HUES64 (cell line): ENCODE data around the gene BZW2. TPM values are rescaled to one million over a fixed set of nuclear protein-coding genes. Genes with fewer than 3 reads are reported as not detected.
A peak's percentile ranks its signal among the peaks of the same experiment; 100 is the strongest.

ENCODE experiments used
- H3K27ac ChIP-seq: 2 replicates; pipeline ENCODE4 v1.7.0; 2013; ENCODE audit warnings: low read depth, low read length, inconsistent platforms
- H3K27me3 ChIP-seq: 2 replicates; pipeline ENCODE4 v1.6.1; 2013; ENCODE audit warnings: mild to moderate bottlenecking, low read length; ENCODE audit not compliant: insufficient read depth
- H3K36me3 ChIP-seq: 2 replicates; pipeline ENCODE4 v1.6.1; 2013; ENCODE audit warnings: mild to moderate bottlenecking, low read length; ENCODE audit not compliant: insufficient read depth
- H3K4me1 ChIP-seq: 2 replicates; pipeline ENCODE4 v1.6.1; 2013; ENCODE audit warnings: mild to moderate bottlenecking, low read length, moderate library complexity; ENCODE audit not compliant: insufficient read depth
- H3K4me3 ChIP-seq: 2 replicates; pipeline ENCODE4 v1.5.1; 2013; ENCODE audit warnings: mild to moderate bottlenecking, low read length, moderate library complexity
- H3K9ac ChIP-seq: 2 replicates; pipeline ENCODE4 v1.6.1; 2013; ENCODE audit warnings: mild to moderate bottlenecking, low read depth, low read length
- H3K9me3 ChIP-seq: 2 replicates; pipeline ENCODE4 v1.6.1; 2013; ENCODE audit warnings: low read depth, low read length; ENCODE audit not compliant: insufficient read depth
- WGBS: fragments of 150-250, 120-280 bp; methylation state at CpG from one replicate; pipeline ENCODE4 v1.1.7; 2013; ENCODE audit warnings: missing lambda C conversion rate; 5-methylcytosine and 5-hydroxymethylcytosine counted together
- polyA plus RNA-seq, 2 experiments: library from polyadenylated mRNA; stranded (reverse); fragments of 50-300 nt; gene quantifications; one replicate each; pipeline ENCODE4 v1.2.3, GENCODE V29; 2013

BZW2 gene
- polyA plus RNA-seq (2013, experiment 1 of 2): 117 TPM
- 123 TPM for polyA plus RNA-seq (2013, experiment 2 of 2)

- H3K27me3 ChIP-seq: peaks cover 5% of the 10 kb centered on the region
- H3K4me1 ChIP-seq: peaks cover 26% of the 10 kb centered on the region
- no peaks in the 10 kb centered on the region for H3K9me3 ChIP-seq
- peak within 1 kb of the TSS; percentile 81 for H3K4me3 ChIP-seq
- H3K9ac ChIP-seq: peak within 1 kb of the TSS; percentile 98
- peak within 1 kb of the TSS; percentile 95 for H3K27ac ChIP-seq
- under 1% methylated on average over 73 of the region's 73 CpGs for WGBS
- H3K36me3 ChIP-seq: no peaks in the 10 kb centered on the region
Measured at GRCh38 chr7:16645593-16646471, at the start of gene BZW2, which contains the start of gene ANKMY2. Gene BZW2, plus strand, starts transcription at chr7:16646181. Its CDS starts 19,263 bp downstream, at chr7:16665444. Gene ANKMY2, minus strand, starts transcription at chr7:16645754. Its CDS starts 181 bp downstream, at chr7:16645573.

GRCh38 chr7:16598015-16598414 lies 48.0 kb upstream of the BZW2 start:
- no peaks in the 10 kb centered on the region for H3K27me3 ChIP-seq
- peaks cover 8% of the 10 kb centered on the region for H3K4me1 ChIP-seq
- H3K4me3 ChIP-seq: no peak overlapping the region
- no peak overlapping the region for H3K27ac ChIP-seq
- WGBS: 63% methylated on average over 4 of the region's 4 CpGs
- peaks cover 22% of the 10 kb centered on the region for H3K36me3 ChIP-seq
- no peaks in the 10 kb centered on the region for H3K9me3 ChIP-seq
- H3K9ac ChIP-seq: no peak overlapping the region

GRCh38 chr7:16599860-16600259 lies 46.1 kb upstream of the BZW2 start:
- H3K9me3 ChIP-seq: no peaks in the 10 kb centered on the region
- no peak overlapping the region for H3K27ac ChIP-seq
- H3K4me1 ChIP-seq: peaks cover 8% of the 10 kb centered on the region
- H3K9ac ChIP-seq: no peak overlapping the region
- peaks cover 30% of the 10 kb centered on the region for H3K36me3 ChIP-seq
- H3K27me3 ChIP-seq: no peaks in the 10 kb centered on the region
- WGBS: 93% methylated on average over 7 of the region's 7 CpGs
- no peak overlapping the region for H3K4me3 ChIP-seq

DNA sequence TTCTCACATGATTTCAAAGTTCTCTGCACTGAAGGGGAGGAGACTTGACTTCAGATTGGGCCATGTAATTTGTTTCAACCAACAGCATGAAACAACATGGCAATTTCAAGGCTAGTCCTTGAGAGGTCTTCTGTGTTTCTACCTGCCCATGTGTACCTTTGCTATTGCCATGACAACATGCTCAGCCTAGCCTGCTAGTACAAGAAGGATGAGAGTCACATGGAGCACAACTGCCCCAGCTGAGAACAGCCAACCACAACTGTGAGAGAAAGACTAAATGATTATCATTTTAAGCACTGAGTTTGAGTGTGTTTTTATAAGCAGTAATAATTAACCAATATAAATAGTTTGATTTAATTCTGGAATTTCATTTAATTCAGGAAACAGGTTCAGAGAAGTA lies 42.3 kb upstream of the BZW2 start:
- H3K4me1 ChIP-seq: no peaks in the 10 kb centered on the region
- no peak overlapping the region for H3K4me3 ChIP-seq
- H3K9ac ChIP-seq: no peak overlapping the region
- H3K36me3 ChIP-seq: peaks cover 33% of the 10 kb centered on the region
- H3K27me3 ChIP-seq: no peaks in the 10 kb centered on the region
- no peak overlapping the region for H3K27ac ChIP-seq
- H3K9me3 ChIP-seq: no peaks in the 10 kb centered on the region

DNA sequence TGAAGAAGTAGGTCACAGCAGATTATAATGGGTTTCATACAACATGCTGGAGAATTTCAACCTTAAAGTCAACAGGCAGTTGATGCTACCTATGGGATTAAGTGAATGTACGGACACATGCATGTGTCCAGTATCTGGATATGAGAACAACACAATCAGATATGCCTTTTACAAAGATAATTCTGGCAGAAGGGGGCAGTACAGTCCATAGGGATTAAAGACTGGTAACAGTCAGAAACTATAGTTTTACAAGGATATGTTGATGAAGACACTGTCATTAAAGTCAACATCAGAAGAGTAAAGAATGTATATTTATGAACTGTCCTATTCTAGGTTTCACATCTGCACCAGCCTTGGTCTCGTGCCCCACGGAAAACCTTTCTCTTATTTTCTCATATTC lies 41.9 kb upstream of the BZW2 start:
- Histone ChIP-seq H3K27ac (no peak overlapping the region), H3K27me3 (no peaks in the 10 kb centered on the region), H3K4me1 (no peaks in the 10 kb centered on the region), H3K4me3 (no peak overlapping the region), H3K36me3 (peaks cover 34% of the 10 kb centered on the region), H3K9ac (no peak overlapping the region), H3K9me3 (no peaks in the 10 kb centered on the region)
- WGBS: 100% methylated on average over 3 of the region's 3 CpGs

GRCh38 chr7:16606704-16607103 lies 39.3 kb upstream of the BZW2 start:
- Histone ChIP-seq H3K27me3 (no peaks in the 10 kb centered on the region), H3K9me3 (no peaks in the 10 kb centered on the region), H3K27ac (no peak overlapping the region), H3K4me3 (no peak overlapping the region), H3K4me1 (no peaks in the 10 kb centered on the region), H3K36me3 (peaks cover 33% of the 10 kb centered on the region), H3K9ac (no peak overlapping the region)
- WGBS: 94% methylated on average over 3 of the region's 3 CpGs

DNA sequence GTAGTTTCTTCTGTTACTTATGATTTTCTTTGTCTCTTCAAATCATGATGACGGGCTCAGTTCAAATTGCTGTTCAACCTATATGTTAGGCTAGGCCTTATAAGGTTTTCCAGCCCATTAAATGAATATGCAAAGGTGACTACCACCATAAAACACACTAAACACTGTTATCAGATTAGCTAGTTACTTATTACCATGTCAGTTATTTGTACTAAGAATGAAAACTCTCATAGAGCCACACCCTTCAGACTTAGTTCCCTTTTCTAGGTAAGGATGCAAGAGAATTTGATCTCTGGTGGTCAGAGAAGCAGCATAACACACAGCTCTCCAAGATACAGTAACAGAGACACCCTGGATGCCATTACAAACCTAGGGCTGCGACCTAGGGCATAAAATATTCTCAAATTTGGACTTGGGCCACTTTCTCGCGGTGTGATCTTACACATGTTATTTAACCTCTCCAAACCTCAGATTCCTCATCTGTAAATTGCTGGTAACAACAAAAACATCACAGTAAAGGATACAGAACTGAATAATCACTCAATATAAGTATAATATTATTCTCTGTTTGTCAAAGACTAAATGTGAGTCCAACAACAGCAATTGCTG lies 36.0 kb upstream of the BZW2 start:
- Histone ChIP-seq H3K4me1 (no peaks in the 10 kb centered on the region), H3K9ac (no peak overlapping the region), H3K4me3 (no peak overlapping the region), H3K27me3 (no peaks in the 10 kb centered on the region), H3K27ac (no peak overlapping the region), H3K36me3 (peaks cover 20% of the 10 kb centered on the region; the same call in 1 of the 2 replicates), H3K9me3 (no peaks in the 10 kb centered on the region)
- 99% methylated on average over 4 of the region's 4 CpGs for WGBS

DNA sequence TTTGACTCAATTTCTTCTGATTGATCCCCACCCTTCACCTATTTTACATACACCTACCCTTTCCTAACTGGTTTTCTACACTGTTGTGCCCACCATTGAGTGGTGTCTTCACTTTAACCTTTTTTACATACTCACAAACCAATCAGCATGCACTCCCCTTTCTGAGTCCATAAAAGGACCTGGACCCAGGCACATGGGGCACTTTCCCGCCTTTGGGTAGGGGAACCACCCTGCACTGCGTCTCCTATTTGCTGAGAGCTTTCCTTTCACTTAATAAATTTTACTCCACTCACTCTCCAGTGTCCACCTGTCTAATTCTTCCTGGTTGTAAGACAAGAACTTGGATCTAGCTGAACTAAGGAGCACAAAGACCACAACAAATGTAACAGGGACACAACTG lies 34.3 kb upstream of the BZW2 start:
- 95% methylated on average over 2 of the region's 2 CpGs for WGBS
- Histone ChIP-seq H3K27ac (no peak overlapping the region), H3K27me3 (no peaks in the 10 kb centered on the region), H3K9ac (no peak overlapping the region), H3K4me3 (no peak overlapping the region), H3K4me1 (no peaks in the 10 kb centered on the region; the same call in 1 of the 2 replicates), H3K9me3 (no peaks in the 10 kb centered on the region), H3K36me3 (peaks cover 20% of the 10 kb centered on the region; the same call in 1 of the 2 replicates)

DNA sequence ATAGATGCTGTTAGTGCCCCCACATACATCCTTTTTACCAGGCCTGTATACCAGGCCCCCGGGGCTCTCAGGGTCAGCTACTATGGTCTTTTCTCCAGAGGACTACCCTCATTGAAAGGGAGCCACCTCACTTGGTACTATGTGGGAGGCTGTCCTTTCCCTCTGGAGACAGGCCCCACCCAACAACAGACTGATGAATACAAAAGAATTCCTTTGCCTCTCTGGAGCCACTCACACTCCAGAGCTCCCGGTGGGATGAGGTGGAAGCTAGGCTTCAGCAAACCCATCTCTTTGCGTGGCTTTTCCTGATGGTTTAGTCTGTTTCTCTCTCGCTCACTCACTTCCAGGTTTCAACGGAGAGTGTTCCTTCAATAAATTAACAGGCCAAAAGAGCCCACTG lies 30.8 kb upstream of the BZW2 start:
- H3K4me3 ChIP-seq: no peak overlapping the region
- no peak overlapping the region for H3K9ac ChIP-seq
- no peaks in the 10 kb centered on the region for H3K27me3 ChIP-seq
- peaks cover 15% of the 10 kb centered on the region; the same call in 1 of the 2 replicates for H3K36me3 ChIP-seq
- 78% methylated on average over 5 of the region's 5 CpGs for WGBS
- no peaks in the 10 kb centered on the region for H3K9me3 ChIP-seq
- H3K27ac ChIP-seq: no peak overlapping the region
- H3K4me1 ChIP-seq: peaks cover 3% of the 10 kb centered on the region; the same call in 1 of the 2 replicates

GRCh38 chr7:16616122-16616521 lies 29.9 kb upstream of the BZW2 start:
- Histone ChIP-seq H3K27ac (no peak overlapping the region), H3K9me3 (no peaks in the 10 kb centered on the region), H3K36me3 (peaks cover 20% of the 10 kb centered on the region; the same call in 1 of the 2 replicates), H3K4me3 (no peak overlapping the region), H3K9ac (no peak overlapping the region), H3K27me3 (no peaks in the 10 kb centered on the region), H3K4me1 (peaks cover 4% of the 10 kb centered on the region; the same call in 1 of the 2 replicates)
- WGBS: 88% methylated on average over 2 of the region's 4 CpGs

- H3K4me1 ChIP-seq: peaks cover 4% of the 10 kb centered on the region; the same call in 1 of the 2 replicates
- H3K27me3 ChIP-seq: no peaks in the 10 kb centered on the region
- H3K27ac ChIP-seq: 0 out of 2 replicates have a peak overlapping the region, but pooled peaks have one; percentile 23
- H3K4me3 ChIP-seq: no peak overlapping the region
- no peak overlapping the region for H3K9ac ChIP-seq
- H3K9me3 ChIP-seq: no peaks in the 10 kb centered on the region
- 85% methylated on average over 17 of the region's 18 CpGs for WGBS
- H3K36me3 ChIP-seq: peaks cover 24% of the 10 kb centered on the region; the same call in 1 of the 2 replicates
Measured at GRCh38 chr7:16616542-16616941, 29.4 kb upstream of the BZW2 start.
